Inflammatory macrophage treated with lipopolysaccharide for 1 hour (primary cell): ENCODE measurements around the gene BRD1.
"Not testable (repeated sequence)": the region's sequence is repeated elsewhere in the genome, so short reads cannot be mapped to it uniquely, and the experiment has no call there.

Experiments
- DNase-seq, 2 donors: peaks; one replicate each; pipeline ENCODE4 v3.0.0-alpha.2; 2020 to 2022

The BRD1 gene

DNA sequence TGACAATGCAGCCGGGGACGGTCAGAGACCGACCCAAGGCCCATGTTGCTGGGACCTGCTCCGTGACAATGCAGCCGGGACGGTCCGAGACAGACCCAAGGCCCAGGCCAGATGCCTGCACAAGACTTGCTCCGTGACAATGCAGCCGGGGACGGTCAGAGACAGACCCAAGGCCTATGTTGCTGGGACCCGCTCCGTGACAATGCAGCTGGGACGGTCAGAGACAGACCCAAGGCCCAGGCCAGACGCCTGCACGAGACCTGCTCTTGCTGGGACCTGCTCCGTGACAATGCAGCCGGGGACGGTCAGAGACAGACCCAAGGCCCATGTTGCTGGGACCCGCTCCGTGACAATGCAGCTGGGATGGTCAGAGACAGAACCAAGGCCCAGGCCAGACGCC, 45.8 kb downstream of the BRD1 start:
- DNase-seq, result not testable (repeated sequence)

GRCh38 chr22:49781289-49781782, 46.3 kb downstream of the BRD1 start:
- DNase-seq, result no peak

DNA sequence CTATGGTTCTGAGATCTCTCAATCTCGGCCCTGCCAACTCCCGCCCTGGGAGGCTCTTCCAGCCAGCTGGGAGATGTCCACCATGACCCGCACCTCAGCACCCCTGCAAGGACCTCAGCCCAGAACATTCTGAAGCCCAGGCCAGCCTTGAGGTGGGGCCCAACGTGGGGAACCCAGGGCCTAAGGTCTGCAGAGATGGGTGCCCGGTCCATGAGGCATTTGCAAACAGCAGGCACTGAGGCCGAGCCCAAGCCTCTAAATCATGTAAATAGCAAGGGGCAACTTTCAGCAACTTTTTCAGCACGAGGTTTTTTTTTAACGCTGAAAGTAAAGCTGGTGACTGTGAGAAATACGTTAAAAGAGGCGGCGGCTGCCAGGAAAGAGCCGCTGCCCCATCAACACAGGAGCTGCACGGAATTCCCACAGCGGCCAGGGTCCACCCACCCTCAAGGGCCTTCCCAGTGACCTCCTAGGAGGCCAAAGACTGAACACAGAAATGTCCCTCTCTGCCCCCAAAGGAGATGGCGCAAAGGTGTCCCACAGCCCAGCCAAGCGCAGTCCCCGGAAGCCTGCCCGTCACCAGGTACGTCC, 46.9 kb downstream of the BRD1 start:
- no peak for DNase-seq

GRCh38 chr22:49779853-49780697, 47.6 kb downstream of the BRD1 start:
- peak; percentile 27 to 55 for DNase-seq

GRCh38 chr22:49779211-49779610, 48.5 kb downstream of the BRD1 start:
- no peak for DNase-seq

DNA sequence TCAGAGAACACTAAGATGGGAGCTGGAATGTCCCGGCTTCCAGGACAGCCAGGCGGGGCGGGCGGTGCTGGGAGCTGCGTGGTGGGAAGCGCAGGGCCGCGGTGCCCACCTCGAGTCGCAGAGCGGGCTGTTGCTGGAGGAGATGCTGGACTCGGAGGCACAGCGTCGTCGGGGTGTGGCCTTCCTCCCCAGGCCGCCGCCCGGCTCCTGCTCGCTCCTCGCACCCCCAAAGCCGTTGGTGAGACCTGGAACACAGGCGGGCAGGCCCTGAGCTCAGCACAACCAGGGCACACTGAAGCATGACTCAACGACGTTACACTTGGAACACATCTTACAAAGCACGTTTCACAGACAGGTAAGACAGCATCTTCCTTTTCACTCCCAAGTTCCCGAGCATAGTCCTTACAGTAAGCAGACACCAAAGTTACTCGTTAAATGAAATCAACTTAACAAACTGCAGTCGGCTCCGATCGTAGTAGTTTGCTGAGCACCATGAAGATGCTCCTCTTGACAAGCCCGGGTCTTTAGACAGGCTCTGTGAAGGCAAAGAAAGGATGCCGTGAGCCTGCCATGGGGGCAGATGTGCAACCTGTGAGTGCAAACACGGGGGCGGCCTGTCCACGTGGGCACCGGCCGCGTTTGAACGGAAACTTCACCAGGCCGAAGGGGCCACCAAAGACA, 50.0 kb downstream of the BRD1 start:
- DNase-seq, result no peak

GRCh38 chr22:49776891-49777290, 50.8 kb downstream of the BRD1 start:
- DNase-seq, result no peak

- no peak for DNase-seq
These were observed 51.7 kb downstream of the BRD1 start for GRCh38 chr22:49775867-49776511.

DNA sequence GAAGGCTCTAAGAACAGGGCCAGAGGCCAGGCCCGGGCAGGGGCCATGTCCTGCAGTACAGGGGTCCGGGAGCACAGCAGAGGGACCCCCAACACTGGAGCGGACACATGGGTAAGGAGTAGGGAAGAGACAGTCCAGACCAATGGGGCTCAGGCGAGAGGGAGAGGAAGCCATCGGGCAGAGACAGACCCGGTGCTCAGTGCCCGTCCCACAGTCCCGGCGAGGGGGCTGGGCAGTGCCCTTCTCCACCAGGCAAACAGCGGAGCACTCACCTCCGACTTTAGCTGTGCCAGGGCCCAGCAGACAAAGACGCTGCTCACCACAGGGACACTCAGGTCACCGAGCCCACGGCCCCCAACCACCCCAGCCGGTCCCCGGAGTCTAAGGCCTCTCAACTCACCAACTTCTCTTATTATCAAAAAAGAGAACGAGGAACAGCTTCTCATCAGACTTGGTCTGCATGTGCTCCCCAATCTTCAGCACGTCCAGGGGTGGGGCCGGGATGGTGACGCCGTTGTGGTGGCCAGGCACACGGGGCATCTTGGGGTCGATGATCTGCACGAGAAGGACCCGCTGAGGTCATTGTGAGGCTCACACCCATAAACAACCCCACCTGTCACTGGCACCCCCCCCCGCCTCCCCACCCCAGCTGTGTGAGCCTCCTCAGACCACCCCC, 52.3 kb downstream of the BRD1 start:
- DNase-seq, result no peak

- no peak for DNase-seq
These were observed 53.0 kb downstream of the BRD1 start for GRCh38 chr22:49774499-49775151.

DNA sequence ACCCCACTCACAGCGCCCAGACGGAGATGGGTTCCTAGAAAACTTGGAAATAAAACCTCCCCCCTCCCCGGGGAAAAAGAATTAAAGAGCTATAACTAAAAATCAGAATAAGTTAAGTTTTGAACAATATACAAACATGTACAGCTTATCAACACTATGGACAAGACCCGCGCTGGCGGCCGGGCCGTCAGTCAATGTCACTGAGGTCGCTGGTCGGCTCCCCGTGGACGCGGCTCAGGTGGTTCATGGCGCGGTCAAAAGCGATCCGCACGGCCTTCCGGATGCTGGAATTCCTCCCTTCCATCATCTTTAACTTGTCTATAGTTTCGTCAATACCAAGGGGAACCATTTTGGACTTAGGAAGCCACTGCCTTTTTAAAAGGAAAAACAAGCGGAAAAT, 53.6 kb downstream of the BRD1 start:
- DNase-seq, result no peak

DNA sequence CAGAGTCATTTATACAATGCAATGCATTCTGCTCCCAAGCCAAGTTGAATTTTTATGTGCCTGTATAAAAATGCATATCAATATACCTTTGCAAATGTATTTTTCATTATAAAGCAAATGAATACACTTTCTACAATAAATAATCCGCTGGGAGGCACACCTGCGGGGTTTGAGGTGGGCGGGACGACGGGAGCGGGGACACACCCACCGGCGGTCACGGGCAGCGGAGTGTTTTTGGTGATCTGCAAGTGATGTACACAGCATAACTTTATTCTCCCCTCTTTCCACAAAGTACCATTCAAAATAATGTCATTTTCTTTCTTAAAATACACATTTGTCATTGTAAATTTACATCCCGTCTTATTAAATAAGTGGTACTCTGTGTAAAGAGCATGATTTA, 54.1 kb downstream of the BRD1 start:
- no peak for DNase-seq

DNA sequence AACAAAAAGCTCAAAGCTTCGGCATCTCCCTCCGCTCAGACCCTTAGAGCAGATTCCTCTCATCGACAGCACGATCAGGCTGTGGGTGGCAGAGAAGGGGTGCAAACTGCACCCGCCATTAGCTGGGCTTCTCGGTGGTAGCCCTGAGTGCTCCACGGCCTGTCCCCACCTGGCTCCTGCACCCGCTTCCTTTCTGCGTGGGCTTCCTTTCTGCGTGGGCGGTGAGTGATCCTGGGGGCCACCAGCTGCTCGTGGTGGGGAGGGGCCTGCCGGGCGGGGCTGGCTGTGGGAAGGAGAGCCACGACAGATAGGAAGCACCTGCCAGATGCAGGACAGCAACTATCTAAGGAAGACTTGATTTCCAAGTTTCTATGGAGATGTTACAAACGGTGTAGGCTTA, 55.0 kb downstream of the BRD1 start:
- DNase-seq, result no peak

DNA sequence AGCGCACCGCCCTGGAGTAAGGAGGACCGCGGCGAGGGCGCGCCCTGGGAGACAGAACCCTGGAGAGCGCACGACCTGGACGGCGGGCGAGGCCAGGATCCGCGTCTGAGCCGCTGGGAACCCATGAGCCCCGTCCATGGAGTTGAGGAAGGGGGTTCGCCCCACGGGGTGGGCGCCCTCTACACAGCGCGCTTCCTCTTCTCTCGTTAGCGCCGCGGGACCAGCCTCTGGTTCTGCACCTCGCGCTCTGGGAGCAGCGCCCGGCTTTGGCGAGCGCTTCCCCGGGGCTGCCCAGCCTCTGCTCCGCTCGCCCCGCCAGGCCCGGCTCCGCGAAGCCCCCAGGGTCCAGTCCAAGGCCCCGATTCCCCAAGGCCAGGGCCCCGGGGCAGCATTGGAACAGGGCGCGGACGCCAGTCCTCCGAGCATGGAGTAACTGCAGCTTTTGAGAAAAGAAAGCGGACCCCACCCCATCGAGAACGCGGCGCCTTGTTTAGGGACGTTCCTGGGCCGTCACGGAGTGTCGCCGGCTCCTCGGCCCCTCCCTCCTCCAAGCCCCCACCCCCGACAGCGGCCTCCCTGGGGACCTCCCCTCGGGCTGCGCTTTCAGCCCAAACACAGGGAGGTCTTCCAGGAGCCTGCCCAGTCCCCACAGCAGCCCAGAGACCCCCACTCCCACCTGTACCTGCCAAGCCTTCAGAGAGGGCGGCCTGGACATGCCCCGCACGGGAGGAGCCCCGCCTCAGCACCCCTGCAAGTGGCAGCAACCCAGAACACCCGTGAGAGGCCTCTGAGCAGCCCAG, 56.2 kb downstream of the BRD1 start:
- DNase-seq, result no peak

DNA sequence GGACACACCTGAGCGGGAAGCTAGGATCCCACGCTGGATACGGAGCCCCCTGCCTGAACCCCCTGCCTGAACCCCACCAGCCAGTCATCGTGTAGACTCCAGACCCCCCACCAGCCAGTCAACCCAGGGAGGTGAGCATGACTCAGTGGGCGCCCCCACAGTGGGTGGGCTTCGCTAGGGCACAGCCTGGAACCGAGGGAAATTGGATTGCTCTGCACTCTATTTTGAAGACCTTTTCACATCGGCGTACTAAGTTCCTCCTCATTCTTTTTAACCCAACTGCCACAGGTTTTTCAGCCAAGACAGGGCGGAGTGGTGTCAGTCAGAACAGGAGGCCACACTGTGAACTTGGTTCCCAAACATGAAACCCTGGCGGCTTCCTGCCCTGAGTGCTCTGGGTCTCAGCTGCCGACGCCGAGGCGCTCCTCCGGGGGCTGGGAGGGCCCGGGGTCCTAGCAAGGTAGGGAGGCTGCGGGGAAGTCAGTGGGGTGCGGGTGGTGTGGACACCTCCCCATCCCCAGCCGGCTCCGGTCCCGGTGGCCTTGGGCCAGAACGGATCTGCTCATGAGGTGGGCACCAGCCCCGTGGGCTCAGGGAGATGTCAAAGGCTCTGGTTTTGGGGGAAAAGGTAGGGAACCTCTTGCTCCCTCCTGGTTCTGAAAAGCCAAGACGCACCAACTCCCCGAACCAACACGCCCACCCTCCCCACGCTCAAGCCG, 57.0 kb downstream of the BRD1 start:
- DNase-seq, result no peak

- DNase-seq, result no peak
These were observed 57.8 kb downstream of the BRD1 start for GRCh38 chr22:49769691-49770546.

DNA sequence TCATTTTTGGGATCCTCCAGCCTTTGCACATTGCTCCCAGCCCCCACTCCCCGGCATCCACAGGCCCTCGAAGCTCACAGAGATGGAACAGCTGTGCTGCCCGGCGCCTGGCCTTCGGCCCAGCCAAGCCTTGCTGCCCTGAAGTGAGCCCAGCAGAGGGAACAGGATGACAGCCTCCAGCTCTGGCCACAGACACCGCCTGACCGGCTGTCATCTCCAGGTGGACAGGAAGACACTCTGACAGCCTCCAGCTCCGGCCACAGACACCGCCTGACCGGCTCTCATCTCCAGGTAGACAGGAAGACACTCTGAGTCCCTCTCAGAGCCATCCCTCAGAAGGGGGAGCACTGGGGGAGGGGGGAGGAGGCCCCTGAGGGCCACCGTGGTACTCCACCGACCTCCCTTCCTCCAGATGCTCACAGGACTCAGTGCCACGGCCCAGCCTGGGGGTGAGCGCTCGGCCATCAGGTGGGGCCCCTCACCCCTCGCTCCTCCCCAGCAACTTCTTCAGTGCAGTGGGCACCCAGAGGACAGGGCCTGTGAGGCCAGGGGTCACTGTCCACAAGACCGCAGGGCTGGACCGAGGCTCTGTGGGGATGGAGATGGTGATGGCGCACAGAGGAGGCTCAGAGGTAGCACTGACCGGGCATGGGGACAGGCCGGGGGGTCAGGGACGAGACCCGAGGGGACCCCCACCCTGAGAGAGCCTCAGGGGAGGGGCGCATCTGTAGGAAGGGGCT, 58.6 kb downstream of the BRD1 start:
- DNase-seq, result no peak

- DNase-seq, result no peak
These were observed 59.4 kb downstream of the BRD1 start for GRCh38 chr22:49768077-49768910.
